HCT116 (cell line): Measurements from ENCODE around the gene ZNF236. TPM values are rescaled to one million over a fixed set of nuclear protein-coding genes. Genes with fewer than 3 reads are reported as not detected.

Experiments used
- ATAC-seq: fragments of 200-7000 bp; cut with Tn5 transposase; 2 replicates; pipeline ENCODE4 v1.9.1; 2020; ENCODE audit warnings: mild to moderate bottlenecking, moderate library complexity
- BruUV-seq: library from RNA; stranded (reverse); fragments of 400-500 nt; replicated peaks from 2 replicates; lab custom pipeline; 2021; lab: Mats Ljungman, UMichigan
- CTCF ChIA-PET: fragments of 300-600 bp; sonication (Branson Sonifier 250); formaldehyde crosslinking; loops from one replicate; lab custom pipeline; 2021; ENCODE audit warnings: antibody characterized with exemption; lab: Charles Lee
- POLR2A ChIA-PET: fragments of 300-600, 350-600 bp; sonication (Branson Sonifier 250); formaldehyde crosslinking; loops from one replicate; lab custom pipeline; 2021; ENCODE audit warnings: antibody characterized with exemption; lab: Charles Lee
- RAD21 ChIA-PET, 2 experiments: fragments of 300-600 bp; sonication (Branson Sonifier 250); formaldehyde crosslinking; loops; one replicate each; lab custom pipeline; 2023; ENCODE audit warnings: low total read pairs in 2 of 2; ENCODE audit not compliant: uncharacterized antibody in 2 of 2, unreplicated experiment in 2 of 2, low non-redundant PET in 1 of 2; lab: Charles Lee
- DNase-seq: peaks from one replicate; pipeline ENCODE4 v3.0.0-alpha.2; 2010; ENCODE audit warnings: low read depth, low spot score
- H2AFZ ChIP-seq: fragments of 200-600 bp; shearing (Covaris generic), sonication (generic); 2 replicates; pipeline ENCODE4 v1.6.1; 2017; ENCODE audit warnings: low read depth, mixed run types, mixed read lengths, antibody characterized with exemption, low read length; ENCODE audit not compliant: poor library complexity, severe bottlenecking
- H3K27ac ChIP-seq: 2 replicates; pipeline ENCODE4 v1.5.1; 2012; ENCODE audit warnings: low read depth, low read length
- H3K27me3 ChIP-seq: fragments of 200-600 bp; sonication (generic); 2 replicates; pipeline ENCODE4 v1.6.1; 2016; ENCODE audit warnings: mixed run types, low read length, mixed read lengths; ENCODE audit not compliant: insufficient read depth
- H3K36me3 ChIP-seq, 2 experiments: fragments of 200-500 bp in 1 of 2; fragments of 200-600 bp in 1 of 2; sonication (Bioruptor generic) in 1 of 2; sonication (generic) in 1 of 2; 2 replicates each; pipeline versions ENCODE4 v1.5.1 to v1.6.1; 2014 to 2016; ENCODE audit warnings: low read length in 2 of 2, inconsistent platforms in 1 of 2, mixed read lengths in 1 of 2, mixed run types in 1 of 2; ENCODE audit not compliant: insufficient read depth in 2 of 2, control insufficient read depth in 1 of 2
- H3K4me1 ChIP-seq, 2 experiments: fragments of 200-600 bp in 1 of 2; sonication (generic) in 1 of 2; 2 replicates each; pipeline versions ENCODE4 v1.5.1 to v1.6.1; 2012 to 2017; ENCODE audit warnings: low read length in 2 of 2, inconsistent platforms in 1 of 2, mild to moderate bottlenecking in 1 of 2, mixed read lengths in 1 of 2, mixed run types in 1 of 2, moderate library complexity in 1 of 2; ENCODE audit not compliant: insufficient read depth in 2 of 2, control insufficient read depth in 1 of 2
- H3K4me2 ChIP-seq: fragments of 200-600 bp; sonication (generic); 2 replicates; pipeline ENCODE4 v1.6.1; 2017; ENCODE audit warnings: mixed run types, low read length, mixed read lengths
- H3K4me3 ChIP-seq, 2 experiments: fragments of 200-600 bp in 1 of 2; sonication (generic) in 1 of 2; replicated peaks in 1 of 2; 2 replicates each; pipeline ENCODE4 v1.5.1; 2011 to 2016; ENCODE audit warnings: low read length in 2 of 2, control low read depth in 1 of 2, low read depth in 1 of 2, mild to moderate bottlenecking in 1 of 2, mixed read lengths in 1 of 2, mixed run types in 1 of 2
- H3K79me2 ChIP-seq: fragments of 200-600 bp; sonication (generic); 2 replicates; pipeline ENCODE4 v1.6.1; 2017; ENCODE audit warnings: mild to moderate bottlenecking, mixed run types, low read length, moderate library complexity, mixed read lengths; ENCODE audit not compliant: insufficient read depth
- H3K9ac ChIP-seq: fragments of 200-600 bp; sonication (generic); 2 replicates; pipeline ENCODE4 v1.6.1; 2016; ENCODE audit warnings: low read length, mixed read lengths
- H3K9me2 ChIP-seq: fragments of 200-600 bp; sonication (generic), shearing (Covaris generic); 2 replicates; pipeline ENCODE4 v1.6.1; 2017; ENCODE audit warnings: mixed run types, mild to moderate bottlenecking, moderate library complexity; ENCODE audit not compliant: insufficient read depth
- H3K9me3 ChIP-seq, 2 experiments: fragments of 200-500 bp in 1 of 2; fragments of 200-600 bp in 1 of 2; sonication (Bioruptor generic) in 1 of 2; sonication (generic) in 1 of 2; 2 replicates each; pipeline ENCODE4 v1.6.1; 2014 to 2017; ENCODE audit warnings: low read length in 2 of 2, mixed read lengths in 2 of 2, inconsistent platforms in 1 of 2, low read depth in 1 of 2, mild to moderate bottlenecking in 1 of 2, mixed run types in 1 of 2, moderate library complexity in 1 of 2; ENCODE audit not compliant: control insufficient read depth in 1 of 2, insufficient read depth in 1 of 2
- H4K20me1 ChIP-seq: fragments of 200-600 bp; sonication (generic), shearing (Covaris generic); 2 replicates; pipeline ENCODE4 v1.6.1; 2017; ENCODE audit warnings: mixed run types, mild to moderate bottlenecking, moderate library complexity; ENCODE audit not compliant: insufficient read depth
- ATF3 ChIP-seq: IDR thresholded peaks from 2 replicates; pipeline ENCODE4 v1.6.1; 2012
- CBX3 ChIP-seq: IDR thresholded peaks from 2 replicates; pipeline ENCODE4 v1.6.1; 2012; ENCODE audit warnings: low read depth
- CEBPB ChIP-seq: IDR thresholded peaks from 2 replicates; pipeline ENCODE4 v1.6.1; 2012; ENCODE audit warnings: low read depth
- CTCF ChIP-seq, 3 experiments: fragments of 200-600 bp in 1 of 3; sonication (generic) in 1 of 3; IDR thresholded peaks in 2 of 3; conservative IDR thresholded peaks in 1 of 3; 2 replicates each; pipeline ENCODE4 v1.5.1; 2012 to 2017; ENCODE audit warnings: low read depth in 2 of 3, low read length in 2 of 3, antibody characterized with exemption in 1 of 3, borderline replicate concordance in 1 of 3, control low read depth in 1 of 3, mild to moderate bottlenecking in 1 of 3, mixed read lengths in 1 of 3, mixed run types in 1 of 3, moderate library complexity in 1 of 3; ENCODE audit not compliant: insufficient read depth in 1 of 3
- EZH2 ChIP-seq: fragments of 200-600 bp; sonication (generic); IDR thresholded peaks from 2 replicates; pipeline ENCODE4 v1.6.1; 2017; ENCODE audit warnings: antibody characterized with exemption, mixed run types
- JUND ChIP-seq: IDR thresholded peaks from 2 replicates; pipeline ENCODE4 v1.6.1; 2012
- POLR2A ChIP-seq: IDR thresholded peaks from 2 replicates; pipeline ENCODE4 v1.7.0; 2011; ENCODE audit warnings: borderline replicate concordance; ENCODE audit not compliant: insufficient read depth, insufficient read length; ENCODE audit errors: extremely low read depth
- POLR2AphosphoS5 ChIP-seq: IDR thresholded peaks from 2 replicates; pipeline ENCODE4 v1.6.1; 2011; ENCODE audit warnings: mild to moderate bottlenecking, low read depth, low read length, moderate library complexity
- REST ChIP-seq: IDR thresholded peaks from 2 replicates; pipeline ENCODE4 v1.6.1; 2012; ENCODE audit warnings: low read depth
- SRF ChIP-seq: IDR thresholded peaks from 2 replicates; pipeline ENCODE4 v1.6.1; 2012; ENCODE audit warnings: low read depth
- TCF7L2 ChIP-seq: IDR thresholded peaks from 2 replicates; pipeline ENCODE4 v1.7.0; 2011; ENCODE audit warnings: borderline replicate concordance, inconsistent platforms; ENCODE audit not compliant: insufficient read depth, insufficient read length; ENCODE audit errors: extremely low read depth
- YY1 ChIP-seq: IDR thresholded peaks from 2 replicates; pipeline ENCODE4 v1.6.1; 2011; ENCODE audit warnings: low read length, low read depth, moderate library complexity, mild to moderate bottlenecking; ENCODE audit not compliant: insufficient replicate concordance; ENCODE audit errors: extremely low read depth
- intact Hi-C: fragments of 100-400 bp; cut with micrococcal nuclease; formaldehyde crosslinking; loops from 2 replicates; pipeline ENCODE4 v1.10.0; 2022
- total RNA-seq: library from RNA; stranded (reverse); gene quantifications from one replicate; pipeline ENCODE4 v1.2.1, GENCODE V29; 2021; ENCODE audit not compliant: unreplicated experiment

The ZNF236 gene
- total RNA-seq, 1 experiment from 2014 or later: 15.0 TPM

- BruUV-seq: no TSS peak
- TF ChIP-seq REST (no peak), EZH2 (no peak), ATF3 (no peak)
- intact Hi-C loops: no loop called here
- Histone ChIP-seq H3K36me3 (no peaks in the 10 kb centered on the region; a peak in 2 of 4 replicates), H3K4me2 (no peak overlapping the region), H3K9ac (no peak overlapping the region), H3K9me3 (no peaks in the 10 kb centered on the region), H3K4me1 (no peaks in the 10 kb centered on the region), H3K79me2 (no peaks in the 10 kb centered on the region), H3K4me3 (no peak overlapping the region), H3K9me2 (no peaks in the 10 kb centered on the region), H4K20me1 (no peaks in the 10 kb centered on the region), H3K27me3 (no peaks in the 10 kb centered on the region), H2AFZ (no peak overlapping the region), H3K27ac (no peak overlapping the region)
- ChIA-PET RAD21 (no interaction called here), CTCF (no interaction called here), POLR2A (no interaction called here)
- DNase-seq: no peak
- ATAC-seq: no peak
Measured at GRCh38 chr18:76941284-76941683, 118.9 kb downstream of the ZNF236 start.

GRCh38 chr18:76943542-76944339 lies 121.4 kb downstream of the ZNF236 start:
- ChIA-PET RAD21 (no interaction called here), POLR2A (no interaction called here), CTCF (interaction anchor here (1.3 kb wide), 1 partner anchor 20 kb away, joined by 3 read pairs; no protein-coding TSS in a partner anchor)
- Histone ChIP-seq H3K4me1 (no peaks in the 10 kb centered on the region), H3K27ac (no peak overlapping the region), H3K4me3 (no peak overlapping the region), H3K9ac (no peak overlapping the region), H3K79me2 (no peaks in the 10 kb centered on the region), H3K9me2 (no peaks in the 10 kb centered on the region), H3K4me2 (no peak overlapping the region), H3K27me3 (no peaks in the 10 kb centered on the region), H2AFZ (no peak overlapping the region), H4K20me1 (no peaks in the 10 kb centered on the region), H3K36me3 (peaks cover 0 to 6% of the 10 kb centered on the region in 2 experiments; a peak in 1 of 4 replicates), H3K9me3 (no peaks in the 10 kb centered on the region)
- DNase-seq (no peak), ATAC-seq (no peak)
- intact Hi-C loops: no loop called here
- BruUV-seq: no TSS peak
- TF ChIP-seq JUND: no peak
- TF ChIP-seq POLR2A: no peak
- no peak for TF ChIP-seq TCF7L2
- no peak for TF ChIP-seq CBX3
- no peak for TF ChIP-seq YY1
- TF ChIP-seq CTCF (IDR thresholded peaks at IDR 0.05 in 2 of 3, conservative IDR thresholded peaks at IDR 0.05 in 1 of 3; ENCODE audit: borderline replicate concordance in 1 of 3, insufficient read depth in 1 of 3, low read depth in 2 of 3, low read length in 2 of 3): no peak
- TF ChIP-seq CEBPB: no peak
- TF ChIP-seq SRF: no peak
- TF ChIP-seq POLR2AphosphoS5: no peak
